NT2/D1 (cell line): ENCODE data around the gene L3MBTL4.

Source experiments
- DNase-seq: peaks from one replicate; pipeline ENCODE4 v3.0.0-alpha.2; 2011; ENCODE audit warnings: low read depth, low spot score
- H3K27me3 ChIP-seq: 2 replicates; pipeline ENCODE4 v1.6.0; 2011; ENCODE audit warnings: mild to moderate bottlenecking; ENCODE audit not compliant: insufficient read length, insufficient read depth
- H3K36me3 ChIP-seq: 2 replicates; pipeline ENCODE4 v1.6.1; 2011; ENCODE audit warnings: mild to moderate bottlenecking, low read length, mixed read lengths; ENCODE audit not compliant: insufficient read depth, insufficient read length
- H3K4me1 ChIP-seq: 2 replicates; pipeline ENCODE4 v1.5.1; 2011; ENCODE audit not compliant: insufficient read depth, insufficient read length
- H3K4me3 ChIP-seq: 2 replicates; pipeline ENCODE4 v1.5.1; 2011; ENCODE audit warnings: low read depth; ENCODE audit not compliant: insufficient read length
- H3K9ac ChIP-seq: 2 replicates; pipeline ENCODE4 v1.6.0; 2011; ENCODE audit warnings: low read depth; ENCODE audit not compliant: insufficient read length
- H3K9me3 ChIP-seq: 2 replicates; pipeline ENCODE4 v1.5.1; 2011; ENCODE audit warnings: mild to moderate bottlenecking, low read length; ENCODE audit not compliant: insufficient read depth
- SUZ12 ChIP-seq: IDR thresholded peaks from 2 replicates; pipeline ENCODE4 v1.6.1; 2011; ENCODE audit not compliant: insufficient read length, insufficient read depth; ENCODE audit errors: extremely low read depth
- YY1 ChIP-seq: IDR thresholded peaks from 2 replicates; pipeline ENCODE4 v1.6.1; 2011; ENCODE audit not compliant: insufficient read length, insufficient read depth
- ZNF274 ChIP-seq: IDR thresholded peaks from 2 replicates; pipeline ENCODE4 v1.6.1; 2011; ENCODE audit warnings: mild to moderate bottlenecking, low read depth, low read length

Gene L3MBTL4

DNA sequence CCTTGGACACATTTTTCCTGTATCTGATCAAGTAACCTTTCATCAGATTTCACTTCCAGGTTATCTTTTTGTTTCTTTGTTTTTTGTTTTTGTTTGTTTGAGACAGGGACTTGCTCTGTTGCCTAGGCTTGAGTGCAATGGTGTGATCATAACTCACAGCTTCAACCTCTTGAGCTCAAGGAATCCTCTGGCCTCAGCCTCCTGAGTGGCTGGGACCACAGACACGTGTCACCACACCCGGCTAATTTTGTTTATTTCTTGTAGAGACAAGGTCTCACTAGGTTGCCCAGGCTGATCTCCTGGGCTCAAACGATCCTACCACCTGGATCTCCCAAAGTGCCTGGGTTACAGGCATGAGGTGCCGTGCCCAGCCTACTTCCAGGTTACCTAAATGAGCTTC, 124.9 kb downstream of the L3MBTL4 start:
- TF ChIP-seq YY1 = no peak
- no peak for TF ChIP-seq SUZ12
- TF ChIP-seq ZNF274 = no peak
- Histone ChIP-seq H3K9me3 (no peaks in the 10 kb centered on the region), H3K27me3 (no peaks in the 10 kb centered on the region), H3K9ac (no peak overlapping the region), H3K4me1 (no peaks in the 10 kb centered on the region), H3K36me3 (no peaks in the 10 kb centered on the region), H3K4me3 (no peak overlapping the region)
- DNase-seq = no peak

DNA sequence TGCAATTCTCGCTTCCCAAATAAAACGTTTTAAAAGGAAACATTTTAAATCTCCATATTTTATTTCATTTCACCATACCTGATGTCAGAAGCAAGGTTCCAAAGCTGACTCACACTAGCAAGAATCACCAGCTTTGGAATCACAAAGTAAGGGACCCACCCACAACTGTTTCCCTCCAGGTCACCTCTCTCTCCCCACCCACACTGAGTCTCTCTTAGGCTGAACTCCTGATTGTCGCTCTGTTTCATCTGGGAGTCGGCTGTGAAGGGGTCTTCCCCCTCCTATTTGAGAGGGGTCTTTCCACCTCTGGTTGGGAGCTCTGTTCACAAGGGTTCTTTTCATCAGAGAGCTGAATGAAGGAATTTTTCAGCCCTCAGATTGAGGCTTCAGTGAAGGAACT, 128.1 kb downstream of the L3MBTL4 start:
- no peak for DNase-seq
- H3K9me3 ChIP-seq = no peaks in the 10 kb centered on the region
- H3K4me1 ChIP-seq = no peaks in the 10 kb centered on the region
- H3K27me3 ChIP-seq = no peaks in the 10 kb centered on the region
- H3K36me3 ChIP-seq = no peaks in the 10 kb centered on the region
- no peak for TF ChIP-seq YY1
- no peak for TF ChIP-seq SUZ12
- no peak for TF ChIP-seq ZNF274
- no peak overlapping the region for H3K9ac ChIP-seq
- H3K4me3 ChIP-seq = no peak overlapping the region

DNA sequence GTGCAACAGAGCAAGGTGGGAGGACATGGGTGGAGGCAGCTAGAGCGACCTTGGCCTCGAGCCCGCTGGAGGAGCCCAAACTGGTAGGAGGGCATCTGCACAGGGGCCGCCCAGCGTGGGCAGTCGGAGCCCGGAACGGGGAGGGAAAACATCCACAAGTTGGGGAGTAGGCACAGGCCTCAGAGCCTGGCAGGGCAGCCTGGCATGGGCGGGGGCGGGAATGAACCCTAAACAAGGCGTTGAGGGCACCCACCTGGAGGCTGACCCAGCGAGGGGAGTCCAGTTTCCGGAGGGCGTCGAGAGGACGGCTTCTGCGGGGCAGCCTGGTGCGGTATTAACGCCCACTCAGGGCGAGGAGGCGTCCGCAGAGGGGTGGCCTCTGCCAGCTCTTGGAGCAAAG, 129.9 kb downstream of the L3MBTL4 start:
- H3K9me3 ChIP-seq = no peaks in the 10 kb centered on the region
- no peak overlapping the region for H3K9ac ChIP-seq
- no peaks in the 10 kb centered on the region for H3K4me1 ChIP-seq
- no peaks in the 10 kb centered on the region for H3K36me3 ChIP-seq
- no peaks in the 10 kb centered on the region for H3K27me3 ChIP-seq
- H3K4me3 ChIP-seq = no peak overlapping the region
- TF ChIP-seq YY1 (no peak), SUZ12 (no peak), ZNF274 (no peak)
- no peak for DNase-seq

DNA sequence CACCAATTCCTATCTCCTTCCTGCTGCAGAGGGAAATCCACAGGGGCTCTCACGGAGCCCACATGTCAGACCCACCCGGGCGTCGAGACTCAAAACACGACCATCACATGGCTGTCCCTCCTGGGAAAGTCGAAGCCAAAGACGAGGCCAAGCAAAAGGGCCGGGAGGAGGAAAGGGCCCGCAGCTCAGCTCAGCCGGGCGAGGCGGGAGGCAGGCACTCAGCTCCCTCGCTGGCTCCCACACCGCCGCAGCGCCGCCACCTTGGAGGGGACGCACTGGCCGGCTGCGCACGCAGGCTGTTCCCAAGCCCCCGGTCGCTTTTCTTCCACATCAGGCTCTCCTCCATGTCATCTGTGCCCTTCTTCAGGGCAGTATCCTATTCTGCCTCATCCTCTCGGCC, 130.4 kb downstream of the L3MBTL4 start:
- no peaks in the 10 kb centered on the region for H3K4me1 ChIP-seq
- no peak overlapping the region for H3K9ac ChIP-seq
- no peak overlapping the region for H3K4me3 ChIP-seq
- H3K36me3 ChIP-seq = no peaks in the 10 kb centered on the region
- no peak for DNase-seq
- no peaks in the 10 kb centered on the region for H3K27me3 ChIP-seq
- H3K9me3 ChIP-seq = no peaks in the 10 kb centered on the region
- TF ChIP-seq SUZ12 = no peak
- no peak for TF ChIP-seq ZNF274
- TF ChIP-seq YY1 = no peak

DNA sequence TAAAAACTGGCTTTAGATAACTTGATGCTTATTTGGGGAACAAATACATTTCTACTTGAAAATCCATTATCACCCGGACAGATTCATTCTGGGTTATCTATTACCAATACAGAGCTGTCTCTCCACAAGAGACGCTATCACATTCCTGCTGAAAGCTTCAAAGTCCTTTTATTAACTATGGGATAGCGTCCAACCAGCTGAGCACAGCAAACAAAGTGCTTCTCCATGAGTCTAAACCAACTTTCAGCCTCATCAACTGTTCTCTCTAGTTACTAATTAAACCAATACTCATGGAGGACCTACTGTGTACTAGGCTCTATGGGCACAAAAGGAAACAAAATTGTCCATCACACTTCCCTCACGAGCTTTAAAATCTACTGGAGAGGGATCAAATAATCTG, 132.8 kb downstream of the L3MBTL4 start:
- Histone ChIP-seq H3K36me3 (no peaks in the 10 kb centered on the region), H3K4me3 (no peak overlapping the region), H3K9ac (no peak overlapping the region), H3K9me3 (no peaks in the 10 kb centered on the region), H3K4me1 (no peaks in the 10 kb centered on the region), H3K27me3 (no peaks in the 10 kb centered on the region)
- no peak for TF ChIP-seq ZNF274
- no peak for TF ChIP-seq SUZ12
- TF ChIP-seq YY1 = no peak
- DNase-seq = no peak

DNA sequence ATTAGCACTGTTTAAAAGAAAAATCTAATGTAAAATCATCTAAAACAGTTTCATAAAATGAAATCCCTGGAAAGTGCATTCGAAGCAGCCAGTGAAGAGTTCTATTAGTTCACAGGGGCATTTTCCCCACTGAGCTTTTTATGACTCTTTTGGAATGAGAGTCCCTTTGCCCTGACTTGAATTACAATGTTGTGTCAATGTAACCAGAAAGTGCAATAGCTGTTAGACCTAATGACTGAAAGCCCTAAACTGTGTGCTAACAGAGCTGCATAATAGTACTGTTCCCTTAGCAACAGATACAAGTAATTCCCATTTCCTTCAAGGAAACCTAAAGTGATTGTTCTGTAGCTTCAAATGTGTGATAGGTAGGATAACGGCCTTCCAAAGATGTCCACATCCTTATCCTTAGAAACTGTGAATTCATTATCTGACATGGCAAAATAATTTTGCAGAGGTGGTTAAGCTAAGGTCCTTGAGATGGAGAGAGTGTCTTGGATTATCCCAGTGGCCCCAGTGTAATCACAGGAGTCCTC, 134.4 kb downstream of the L3MBTL4 start:
- no peaks in the 10 kb centered on the region for H3K36me3 ChIP-seq
- no peak overlapping the region for H3K9ac ChIP-seq
- DNase-seq = no peak
- H3K4me1 ChIP-seq = no peaks in the 10 kb centered on the region
- no peaks in the 10 kb centered on the region for H3K9me3 ChIP-seq
- H3K27me3 ChIP-seq = no peaks in the 10 kb centered on the region
- H3K4me3 ChIP-seq = no peak overlapping the region
- TF ChIP-seq SUZ12 (no peak), ZNF274 (no peak), YY1 (no peak)

DNA sequence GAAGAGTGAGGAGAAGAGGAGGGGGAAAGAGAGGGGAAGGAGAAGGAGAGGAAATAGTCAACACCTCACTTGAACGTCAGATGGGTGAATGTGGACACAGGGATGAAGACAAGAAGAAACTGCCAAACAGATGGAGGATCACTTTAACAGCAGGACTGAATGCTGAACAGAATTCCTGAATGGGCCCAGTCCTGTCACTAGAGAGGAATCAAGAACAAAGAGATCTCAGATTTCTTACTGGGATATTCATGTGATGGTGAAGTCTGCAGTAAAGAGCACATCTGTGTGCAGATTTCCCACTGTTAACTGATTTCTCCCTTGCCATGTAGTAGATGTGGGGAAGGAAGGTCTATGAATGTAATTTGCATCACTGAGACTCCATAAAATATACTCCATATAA, 135.4 kb downstream of the L3MBTL4 start:
- no peak overlapping the region for H3K9ac ChIP-seq
- no peaks in the 10 kb centered on the region for H3K4me1 ChIP-seq
- H3K36me3 ChIP-seq = no peaks in the 10 kb centered on the region
- DNase-seq = no peak
- TF ChIP-seq SUZ12 (no peak), YY1 (no peak), ZNF274 (no peak)
- no peaks in the 10 kb centered on the region for H3K27me3 ChIP-seq
- H3K4me3 ChIP-seq = no peak overlapping the region
- no peaks in the 10 kb centered on the region for H3K9me3 ChIP-seq
